Panc1 (cell line): ENCODE measurements around the gene DYNC1I1. TPM values are rescaled to one million over a fixed set of nuclear protein-coding genes. Genes with fewer than 3 reads are reported as not detected.
"Not testable (repeated sequence)": the region's sequence is repeated elsewhere in the genome, so short reads cannot be mapped to it uniquely, and the experiment has no call there.

ENCODE experiments used
- ATAC-seq: fragments of 200-7000 bp; cut with Tn5 transposase; 2 replicates; pipeline ENCODE4 v1.9.1; 2020; ENCODE audit warnings: mild to moderate bottlenecking, moderate library complexity
- BruUV-seq: library from RNA; stranded (reverse); fragments of 400-500 nt; replicated peaks from 2 replicates; lab custom pipeline; 2021; lab: Mats Ljungman, UMichigan
- CTCF ChIA-PET: fragments of 300-600 bp; sonication (Branson Sonifier 250); formaldehyde crosslinking; loops from one replicate; lab custom pipeline; 2022; ENCODE audit warnings: antibody characterized with exemption; lab: Charles Lee
- POLR2A ChIA-PET: fragments of 300-600 bp; sonication (Branson Sonifier 250); formaldehyde crosslinking; loops from one replicate; lab custom pipeline; 2022; ENCODE audit warnings: antibody characterized with exemption; lab: Charles Lee
- DNase-seq: peaks from one replicate; pipeline ENCODE4 v3.0.0-alpha.2; 2010; ENCODE audit warnings: low read depth, low spot score
- H3K27ac ChIP-seq: 2 replicates; pipeline ENCODE4 v1.5.1; 2011; ENCODE audit warnings: mild to moderate bottlenecking, low read length, inconsistent platforms
- H3K27me3 ChIP-seq: fragments of 200-500 bp; sonication (Bioruptor generic); 2 replicates; pipeline ENCODE4 v1.6.0; 2014; ENCODE audit warnings: low read length, inconsistent platforms; ENCODE audit not compliant: control insufficient read depth, insufficient read depth
- H3K36me3 ChIP-seq: fragments of 200-500 bp; sonication (Bioruptor generic); 2 replicates; pipeline ENCODE4 v1.5.1; 2014; ENCODE audit warnings: inconsistent platforms, mild to moderate bottlenecking, low read length, moderate library complexity; ENCODE audit not compliant: control insufficient read depth, insufficient read depth
- H3K4me1 ChIP-seq: 2 replicates; pipeline ENCODE4 v1.5.1; 2011; ENCODE audit warnings: inconsistent platforms, mild to moderate bottlenecking, low read length, moderate library complexity; ENCODE audit not compliant: control insufficient read depth, insufficient read depth
- H3K4me3 ChIP-seq, 2 experiments: 2 replicates each; pipeline ENCODE4 v1.5.1; 2011 to 2012; ENCODE audit warnings: low read depth in 2 of 2, low read length in 2 of 2, mild to moderate bottlenecking in 2 of 2, inconsistent platforms in 1 of 2, moderate library complexity in 1 of 2
- H3K9me3 ChIP-seq: fragments of 200-500 bp; sonication (Bioruptor generic); 2 replicates; pipeline ENCODE4 v1.5.1; 2014; ENCODE audit warnings: low read depth, mild to moderate bottlenecking, inconsistent platforms, low read length, moderate library complexity; ENCODE audit not compliant: control insufficient read depth, insufficient read depth
- CTCF ChIP-seq: fragments of 450-650 bp; IDR thresholded peaks from 2 replicates; pipeline ENCODE4 v1.5.1; 2017; ENCODE audit warnings: mild to moderate bottlenecking
- POLR2AphosphoS5 ChIP-seq: IDR thresholded peaks from 2 replicates; pipeline ENCODE4 v1.6.1; 2012; ENCODE audit warnings: mild to moderate bottlenecking, low read depth, low read length, moderate library complexity
- REST ChIP-seq, 2 experiments: IDR thresholded peaks; 2 replicates each; pipeline ENCODE4 v1.6.1; 2011 to 2012; ENCODE audit warnings: low read depth in 2 of 2, control low read depth in 1 of 2, low read length in 1 of 2, mild to moderate bottlenecking in 1 of 2, moderate library complexity in 1 of 2; ENCODE audit not compliant: insufficient read depth in 1 of 2
- SIN3A ChIP-seq: IDR thresholded peaks from 2 replicates; pipeline ENCODE4 v1.6.1; 2012; ENCODE audit warnings: low read depth, mild to moderate bottlenecking, low read length, moderate library complexity, borderline replicate concordance; ENCODE audit not compliant: insufficient read depth
- TCF7L2 ChIP-seq: IDR thresholded peaks from 2 replicates; pipeline ENCODE4 v1.6.1; 2011; ENCODE audit warnings: mild to moderate bottlenecking, low read depth, low read length, inconsistent platforms
- in situ Hi-C: cut with HindIII; loops from 2 replicates; pipeline ENCODE4 v1.10.0; 2016; ENCODE audit warnings: low sequenced_read_pairs, low pct_unique_long_range_greater_than_20kb
- intact Hi-C: fragments of 100-400 bp; cut with micrococcal nuclease; formaldehyde crosslinking; loops from one replicate; pipeline ENCODE4 v1.10.0; 2022; ENCODE audit not compliant: unreplicated experiment
- total RNA-seq: library from RNA; stranded (reverse); gene quantifications from one replicate; pipeline ENCODE4 v1.2.1, GENCODE V29; 2021; ENCODE audit not compliant: unreplicated experiment

Gene DYNC1I1
- total RNA-seq, 1 experiment from 2014 or later: 0.13 TPM

- intact Hi-C loops (no loop called here), in situ Hi-C loops (no loop called here)
- no peak overlapping the region for H3K27ac ChIP-seq
- TF ChIP-seq TCF7L2: no peak
- TF ChIP-seq POLR2AphosphoS5: no peak
- TF ChIP-seq SIN3A: no peak
- no peak for TF ChIP-seq REST (IDR thresholded peaks at IDR 0.05; ENCODE audit: insufficient read depth in 1 of 2, low read depth in 2 of 2, low read length in 1 of 2)
- peaks cover 2% of the 10 kb centered on the region for H3K27me3 ChIP-seq
- H3K9me3 ChIP-seq: no peaks in the 10 kb centered on the region
- ATAC-seq (no peak), DNase-seq (no peak)
- H3K4me3 ChIP-seq: no peak overlapping the region
- H3K4me1 ChIP-seq: no peaks in the 10 kb centered on the region
- ChIA-PET POLR2A (no interaction called here), CTCF (no interaction called here)
- H3K36me3 ChIP-seq: no peaks in the 10 kb centered on the region
- BruUV-seq: no TSS peak
Measured at GRCh38 chr7:95931460-95932232, 159.3 kb downstream of the DYNC1I1 start.

GRCh38 chr7:95933618-95934017 lies 161.3 kb downstream of the DYNC1I1 start:
- Histone ChIP-seq H3K36me3 (no peaks in the 10 kb centered on the region), H3K27ac (no peak overlapping the region), H3K27me3 (no peaks in the 10 kb centered on the region; the same call in 1 of the 2 replicates), H3K4me1 (no peaks in the 10 kb centered on the region), H3K4me3 (no peak overlapping the region), H3K9me3 (no peaks in the 10 kb centered on the region)
- CTCF ChIA-PET: no interaction called here
- no peak for ATAC-seq
- TF ChIP-seq POLR2AphosphoS5 (no peak), TCF7L2 (no peak), REST (IDR thresholded peaks at IDR 0.05; ENCODE audit: insufficient read depth in 1 of 2, low read depth in 2 of 2, low read length in 1 of 2) (no peak), CTCF (no peak), SIN3A (no peak)
- POLR2A ChIA-PET: no interaction called here
- in situ Hi-C loops: no loop called here
- no TSS peak for BruUV-seq
- DNase-seq: no peak
- intact Hi-C loops: no loop called here

- DNase-seq, intact Hi-C loops, ATAC-seq, H3K9me3 ChIP-seq, POLR2A ChIA-PET, in situ Hi-C loops, H3K4me3 ChIP-seq, BruUV-seq, H3K27me3 ChIP-seq, H3K36me3 ChIP-seq, H3K4me1 ChIP-seq, H3K27ac ChIP-seq, CTCF ChIA-PET: not testable (repeated sequence)
Measured at GRCh38 chr7:95944867-95945266, 172.5 kb downstream of the DYNC1I1 start.
